Peyer's patch (tissue), 4 donors: ENCODE measurements around the gene MEIS1.

ENCODE experiments used
- CTCF ChIP-seq, 6 experiments: fragments of 450-650 bp in 4 of 6; fragments of 200-600 bp in 2 of 6; sonication (generic) in 1 of 6; IDR thresholded peaks; one replicate each; pipeline ENCODE4 v1.5.1; 2017 to 2019; ENCODE audit warnings: antibody characterized with exemption in 6 of 6, mild to moderate bottlenecking in 3 of 6, moderate library complexity in 1 of 6
- POLR2A ChIP-seq, 2 donors: fragments of 450-650 bp; IDR thresholded peaks; one replicate each; pipeline ENCODE4 v1.5.1; 2017; ENCODE audit warnings: antibody characterized with exemption in 2 of 2, mild to moderate bottlenecking in 2 of 2, moderate library complexity in 2 of 2

- TF ChIP-seq CTCF (IDR thresholded peaks at IDR 0.05): no peak
- TF ChIP-seq POLR2A (IDR thresholded peaks at IDR 0.05): no peak
Observed at GRCh38 chr2:66536997-66537396, 102.1 kb downstream of the MEIS1 start.
